K562 (cell line): ENCODE data around the gene JRKL. TPM values are rescaled to one million over a fixed set of nuclear protein-coding genes. Genes with fewer than 3 reads are reported as not detected.

ENCODE experiments used
- CAMTA2 ChIP-seq: fragments of 250-450 bp; sonication (Bioruptor Pico); conservative IDR thresholded peaks from 2 replicates; pipeline ENCODE4 v1.5.1; 2022
- RB1 ChIP-seq: fragments of 450-650 bp; IDR thresholded peaks from 2 replicates; pipeline ENCODE4 v1.6.1; 2017; ENCODE audit warnings: low read depth, mild to moderate bottlenecking
- RBFOX2 ChIP-seq: fragments of 200-400 bp; formaldehyde crosslinking; IDR thresholded peaks from 2 replicates; pipeline ENCODE4 v1.6.1; 2017; ENCODE audit warnings: low read depth, mild to moderate bottlenecking, low read length, moderate library complexity
- SP1 ChIP-seq: sonication (generic); formaldehyde crosslinking; IDR thresholded peaks from 2 replicates; pipeline ENCODE4 v1.8.1; 2022; ENCODE audit warnings: mild to moderate bottlenecking, missing genetic modification reagents
- SRSF9 ChIP-seq: fragments of 200-400 bp; formaldehyde crosslinking; IDR thresholded peaks from 2 replicates; pipeline ENCODE4 v1.6.1; 2017; ENCODE audit warnings: low read depth, low read length, borderline replicate concordance
- TBL1XR1 ChIP-seq, 2 experiments: IDR thresholded peaks; 2 replicates each; pipeline ENCODE4 v1.6.1; 2012; ENCODE audit warnings: improper control_type of control experiment in 2 of 2, low read length in 2 of 2, mild to moderate bottlenecking in 1 of 2
- polyA plus RNA-seq, 8 experiments: library from polyadenylated mRNA; depleted of rRNA in 4 of 8; stranded (reverse) in 5 of 8; unstranded in 3 of 8; fragments of >200 nt; fragmentation: Nextera tagmentation in 2 of 8; fragmentation: Illumina TruSeq in 1 of 8; extraction: Ambion mirVana in 2 of 8; extraction: Trizol in 1 of 8; gene quantifications; 2 replicates each; pipeline versions ENCODE4 v1.2.1 to v1.2.3, GENCODE V29; 2011 to 2014; ENCODE audit warnings: inconsistent platforms in 1 of 8, missing spikeins in 1 of 8
- total RNA-seq, 7 experiments: library from RNA; depleted of rRNA in 6 of 7; stranded (reverse); fragments of >200 nt in 6 of 7; fragmentation: Illumina TruSeq in 2 of 7; extraction: Trizol in 2 of 7; gene quantifications; 2 replicates each; pipeline versions ENCODE4 v1.2.1 to v1.2.3, GENCODE V29; 2011 to 2021; ENCODE audit warnings: low replicate concordance in 1 of 7
- TF ChIP-seq, protein P1 (sequence below): fragments of 450-650 bp; IDR thresholded peaks from 2 replicates; pipeline ENCODE4 v1.6.1; 2018; ENCODE audit not compliant: partially characterized antibody
- TF ChIP-seq, protein P2 (sequence below): fragments of 450-650 bp; formaldehyde crosslinking; IDR thresholded peaks from 2 replicates; pipeline ENCODE4 v1.4.0; 2020; ENCODE audit warnings: mild to moderate bottlenecking, moderate library complexity
- TF ChIP-seq, protein P3 (sequence below): fragments of 450-650 bp; IDR thresholded peaks from 2 replicates; pipeline ENCODE4 v1.6.1; 2014; ENCODE audit warnings: low read depth, mild to moderate bottlenecking, moderate library complexity, borderline replicate concordance
- TF ChIP-seq, protein P4 (sequence below): fragments of 250-450 bp; sonication (Bioruptor Pico); IDR thresholded peaks from 2 replicates; pipeline ENCODE4 v1.5.0; 2021
- TF ChIP-seq, protein P5 (sequence below), 2 experiments: IDR thresholded peaks; 2 replicates each; pipeline ENCODE4 v1.6.1; 2011; ENCODE audit warnings: borderline replicate concordance in 1 of 2, control low read depth in 1 of 2, low read depth in 1 of 2, low read length in 1 of 2, mild to moderate bottlenecking in 1 of 2, mixed read lengths in 1 of 2, moderate library complexity in 1 of 2; ENCODE audit not compliant: insufficient read depth in 1 of 2, insufficient read length in 1 of 2, poor library complexity in 1 of 2, severe bottlenecking in 1 of 2; ENCODE audit errors: extremely low read depth in 1 of 2
- TF ChIP-seq, protein P6 (sequence below): IDR thresholded peaks from 2 replicates; pipeline ENCODE4 v1.6.1; 2011; ENCODE audit warnings: borderline replicate concordance, low read depth, mild to moderate bottlenecking, moderate library complexity, low read length; ENCODE audit not compliant: insufficient read depth, poor library complexity, severe bottlenecking

The JRKL gene
- total and polyA plus RNA-seq, 9 of the 15 experiments (the other 6 are each of a cell fraction or from before 2014, with no cell fraction given) = 4.5 to 14.8 (median 8.5) TPM

DNA sequence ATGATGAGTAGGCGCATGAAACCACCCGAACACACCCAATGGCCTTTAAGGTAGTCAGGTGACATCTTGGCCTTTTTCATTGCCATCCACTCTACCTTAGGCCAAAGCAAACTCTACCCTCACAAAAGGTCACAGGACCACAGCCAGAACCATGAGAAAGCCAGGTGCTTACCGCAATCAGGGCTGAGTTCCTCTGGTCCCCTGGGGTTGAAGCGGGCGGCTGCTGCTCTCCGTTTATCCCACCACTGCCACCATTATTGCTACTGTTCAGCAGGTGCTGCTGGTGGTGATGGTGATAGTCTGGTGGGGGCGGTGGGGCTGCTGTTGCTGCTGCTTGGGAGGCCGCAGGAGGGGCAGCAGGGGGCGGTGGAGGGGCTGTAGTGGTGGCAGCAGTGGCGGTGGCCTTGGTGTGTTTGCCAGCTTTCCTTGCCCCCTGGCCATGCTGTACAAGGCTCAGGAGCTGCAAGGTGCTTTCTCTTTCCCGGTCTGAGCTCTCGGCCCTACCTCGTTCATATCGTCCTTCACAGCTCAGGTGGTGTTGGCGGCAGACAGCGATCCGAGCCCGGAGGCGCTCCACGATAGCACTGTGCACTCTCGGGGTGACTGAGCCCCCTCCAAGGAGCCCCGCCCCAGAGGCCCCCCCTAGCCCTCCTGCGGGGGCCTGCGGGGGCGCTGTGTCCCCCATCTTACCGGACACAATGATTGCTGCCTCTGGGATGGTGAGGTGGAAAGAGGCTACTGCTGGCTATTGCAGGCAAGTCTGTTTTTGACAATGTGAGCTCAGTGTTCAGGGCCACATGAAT, 48.4 kb upstream of the JRKL start (continued):
- TF ChIP-seq, protein P1, sequence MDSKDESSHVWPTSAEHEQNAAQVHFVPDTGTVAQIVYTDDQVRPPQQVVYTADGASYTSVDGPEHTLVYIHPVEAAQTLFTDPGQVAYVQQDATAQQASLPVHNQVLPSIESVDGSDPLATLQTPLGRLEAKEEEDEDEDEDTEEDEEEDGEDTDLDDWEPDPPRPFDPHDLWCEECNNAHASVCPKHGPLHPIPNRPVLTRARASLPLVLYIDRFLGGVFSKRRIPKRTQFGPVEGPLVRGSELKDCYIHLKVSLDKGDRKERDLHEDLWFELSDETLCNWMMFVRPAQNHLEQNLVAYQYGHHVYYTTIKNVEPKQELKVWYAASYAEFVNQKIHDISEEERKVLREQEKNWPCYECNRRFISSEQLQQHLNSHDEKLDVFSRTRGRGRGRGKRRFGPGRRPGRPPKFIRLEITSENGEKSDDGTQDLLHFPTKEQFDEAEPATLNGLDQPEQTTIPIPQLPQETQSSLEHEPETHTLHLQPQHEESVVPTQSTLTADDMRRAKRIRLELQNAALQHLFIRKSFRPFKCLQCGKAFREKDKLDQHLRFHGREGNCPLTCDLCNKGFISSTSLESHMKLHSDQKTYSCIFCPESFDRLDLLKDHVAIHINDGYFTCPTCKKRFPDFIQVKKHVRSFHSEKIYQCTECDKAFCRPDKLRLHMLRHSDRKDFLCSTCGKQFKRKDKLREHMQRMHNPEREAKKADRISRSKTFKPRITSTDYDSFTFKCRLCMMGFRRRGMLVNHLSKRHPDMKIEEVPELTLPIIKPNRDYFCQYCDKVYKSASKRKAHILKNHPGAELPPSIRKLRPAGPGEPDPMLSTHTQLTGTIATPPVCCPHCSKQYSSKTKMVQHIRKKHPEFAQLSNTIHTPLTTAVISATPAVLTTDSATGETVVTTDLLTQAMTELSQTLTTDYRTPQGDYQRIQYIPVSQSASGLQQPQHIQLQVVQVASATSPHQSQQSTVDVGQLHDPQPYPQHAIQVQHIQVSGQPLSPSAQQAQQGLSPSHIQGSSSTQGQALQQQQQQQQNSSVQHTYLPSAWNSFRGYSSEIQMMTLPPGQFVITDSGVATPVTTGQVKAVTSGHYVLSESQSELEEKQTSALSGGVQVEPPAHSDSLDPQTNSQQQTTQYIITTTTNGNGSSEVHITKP = peak; percentile 10
- TF ChIP-seq, protein P2, sequence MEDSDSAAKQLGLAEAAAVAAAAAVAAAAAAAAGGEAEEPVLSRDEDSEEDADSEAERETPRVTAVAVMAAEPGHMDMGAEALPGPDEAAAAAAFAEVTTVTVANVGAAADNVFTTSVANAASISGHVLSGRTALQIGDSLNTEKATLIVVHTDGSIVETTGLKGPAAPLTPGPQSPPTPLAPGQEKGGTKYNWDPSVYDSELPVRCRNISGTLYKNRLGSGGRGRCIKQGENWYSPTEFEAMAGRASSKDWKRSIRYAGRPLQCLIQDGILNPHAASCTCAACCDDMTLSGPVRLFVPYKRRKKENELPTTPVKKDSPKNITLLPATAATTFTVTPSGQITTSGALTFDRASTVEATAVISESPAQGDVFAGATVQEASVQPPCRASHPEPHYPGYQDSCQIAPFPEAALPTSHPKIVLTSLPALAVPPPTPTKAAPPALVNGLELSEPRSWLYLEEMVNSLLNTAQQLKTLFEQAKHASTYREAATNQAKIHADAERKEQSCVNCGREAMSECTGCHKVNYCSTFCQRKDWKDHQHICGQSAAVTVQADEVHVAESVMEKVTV (CRISPR knock-in tag) = peak; percentile 41; the same call in 1 of the 2 replicates
- TF ChIP-seq, protein P3, sequence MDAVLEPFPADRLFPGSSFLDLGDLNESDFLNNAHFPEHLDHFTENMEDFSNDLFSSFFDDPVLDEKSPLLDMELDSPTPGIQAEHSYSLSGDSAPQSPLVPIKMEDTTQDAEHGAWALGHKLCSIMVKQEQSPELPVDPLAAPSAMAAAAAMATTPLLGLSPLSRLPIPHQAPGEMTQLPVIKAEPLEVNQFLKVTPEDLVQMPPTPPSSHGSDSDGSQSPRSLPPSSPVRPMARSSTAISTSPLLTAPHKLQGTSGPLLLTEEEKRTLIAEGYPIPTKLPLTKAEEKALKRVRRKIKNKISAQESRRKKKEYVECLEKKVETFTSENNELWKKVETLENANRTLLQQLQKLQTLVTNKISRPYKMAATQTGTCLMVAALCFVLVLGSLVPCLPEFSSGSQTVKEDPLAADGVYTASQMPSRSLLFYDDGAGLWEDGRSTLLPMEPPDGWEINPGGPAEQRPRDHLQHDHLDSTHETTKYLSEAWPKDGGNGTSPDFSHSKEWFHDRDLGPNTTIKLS = 0 out of 2 replicates have a peak, but pooled peaks have one; percentile 24
- TF ChIP-seq RB1 (peak; percentile 71; the same call in 1 of the 2 replicates), SP1 (CRISPR knock-in tag) (peak; percentile 74), TBL1XR1 (IDR thresholded peaks at IDR 0.05; ENCODE audit: low read length in 2 of 2) (peak in 1 of 2 experiments; percentile 66; a peak in 2 of 4 replicates), SRSF9 (no peak), RBFOX2 (peak; percentile 54; the same call in 1 of the 2 replicates), CAMTA2 (CRISPR knock-in tag) (no peak)
- TF ChIP-seq, protein P4, sequence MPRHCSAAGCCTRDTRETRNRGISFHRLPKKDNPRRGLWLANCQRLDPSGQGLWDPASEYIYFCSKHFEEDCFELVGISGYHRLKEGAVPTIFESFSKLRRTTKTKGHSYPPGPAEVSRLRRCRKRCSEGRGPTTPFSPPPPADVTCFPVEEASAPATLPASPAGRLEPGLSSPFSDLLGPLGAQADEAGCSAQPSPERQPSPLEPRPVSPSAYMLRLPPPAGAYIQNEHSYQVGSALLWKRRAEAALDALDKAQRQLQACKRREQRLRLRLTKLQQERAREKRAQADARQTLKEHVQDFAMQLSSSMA (CRISPR knock-in tag) = no peak
- TF ChIP-seq, protein P5, sequence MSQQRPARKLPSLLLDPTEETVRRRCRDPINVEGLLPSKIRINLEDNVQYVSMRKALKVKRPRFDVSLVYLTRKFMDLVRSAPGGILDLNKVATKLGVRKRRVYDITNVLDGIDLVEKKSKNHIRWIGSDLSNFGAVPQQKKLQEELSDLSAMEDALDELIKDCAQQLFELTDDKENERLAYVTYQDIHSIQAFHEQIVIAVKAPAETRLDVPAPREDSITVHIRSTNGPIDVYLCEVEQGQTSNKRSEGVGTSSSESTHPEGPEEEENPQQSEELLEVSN (IDR thresholded peaks at IDR 0.05; ENCODE audit: borderline replicate concordance in 1 of 2, extremely low read depth in 1 of 2, insufficient read depth in 1 of 2, insufficient read length in 1 of 2, low read depth in 1 of 2, low read length in 1 of 2, poor library complexity in 1 of 2, severe bottlenecking in 1 of 2) = peak in 1 of 2 experiments; percentile 55
- TF ChIP-seq, protein P6, sequence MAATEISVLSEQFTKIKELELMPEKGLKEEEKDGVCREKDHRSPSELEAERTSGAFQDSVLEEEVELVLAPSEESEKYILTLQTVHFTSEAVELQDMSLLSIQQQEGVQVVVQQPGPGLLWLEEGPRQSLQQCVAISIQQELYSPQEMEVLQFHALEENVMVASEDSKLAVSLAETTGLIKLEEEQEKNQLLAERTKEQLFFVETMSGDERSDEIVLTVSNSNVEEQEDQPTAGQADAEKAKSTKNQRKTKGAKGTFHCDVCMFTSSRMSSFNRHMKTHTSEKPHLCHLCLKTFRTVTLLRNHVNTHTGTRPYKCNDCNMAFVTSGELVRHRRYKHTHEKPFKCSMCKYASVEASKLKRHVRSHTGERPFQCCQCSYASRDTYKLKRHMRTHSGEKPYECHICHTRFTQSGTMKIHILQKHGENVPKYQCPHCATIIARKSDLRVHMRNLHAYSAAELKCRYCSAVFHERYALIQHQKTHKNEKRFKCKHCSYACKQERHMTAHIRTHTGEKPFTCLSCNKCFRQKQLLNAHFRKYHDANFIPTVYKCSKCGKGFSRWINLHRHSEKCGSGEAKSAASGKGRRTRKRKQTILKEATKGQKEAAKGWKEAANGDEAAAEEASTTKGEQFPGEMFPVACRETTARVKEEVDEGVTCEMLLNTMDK = peak; percentile 8
